ENCODE data around the gene CLN6. TPM values are rescaled to one million over a fixed set of nuclear protein-coding genes. Genes with fewer than 3 reads are reported as not detected.

Gene CLN6
- total RNA-seq, 1 experiment from 2014 or later = 71.9 TPM

DNA sequence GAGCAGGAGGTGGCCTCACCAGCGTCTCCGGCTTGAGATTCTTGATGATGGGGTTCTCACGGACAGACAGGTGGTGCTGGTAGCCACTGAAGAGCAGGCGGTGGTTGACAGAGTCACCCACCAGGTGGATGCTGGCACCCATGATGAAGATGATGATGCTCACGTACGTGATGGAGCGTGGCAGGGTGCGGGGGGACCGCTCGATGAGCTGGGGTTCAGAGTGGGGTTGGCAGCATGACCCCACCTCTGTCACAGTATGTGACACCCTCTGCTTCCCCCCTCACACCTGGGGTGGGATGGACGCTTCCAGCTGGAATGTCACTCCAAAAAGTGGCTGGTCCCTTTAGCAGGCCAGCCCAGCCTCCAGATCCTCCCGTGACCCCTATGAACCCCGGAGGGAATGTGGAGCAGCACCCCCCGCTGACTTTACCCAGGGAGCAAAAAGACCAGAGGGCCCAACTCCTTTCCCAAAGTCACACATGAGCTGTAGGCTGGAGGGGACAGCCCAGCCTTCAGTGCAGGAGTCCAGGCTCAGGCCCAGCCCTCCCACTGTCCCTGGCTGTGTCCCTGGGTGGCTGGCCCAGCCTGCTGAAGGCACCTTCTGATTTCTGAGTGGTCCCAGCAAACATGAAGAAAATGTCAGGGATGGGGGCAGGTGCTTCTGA lies 17.7 kb downstream of the CLN6 start:
- no peaks in the 10 kb centered on the region for H3K27me3 ChIP-seq (ENCODE audit: insufficient read depth, low read length)
- H3K56ac ChIP-seq (ENCODE audit: insufficient read length, low read depth, low read length) = no peak overlapping the region
- H4K8ac ChIP-seq (replicated peaks; ENCODE audit: insufficient read length, low read depth, low read length) = no peak overlapping the region
- H4K5ac ChIP-seq (ENCODE audit: insufficient read length, low read depth, low read length) = no peak overlapping the region
- no peak overlapping the region for H2AK5ac ChIP-seq (ENCODE audit: insufficient read length, low read length)
- H3K79me1 ChIP-seq (ENCODE audit: insufficient read depth, low read depth, low read length, poor library complexity, severe bottlenecking) = peaks cover 11% of the 10 kb centered on the region
- no peak overlapping the region for H3K4me2 ChIP-seq (ENCODE audit: insufficient read depth, insufficient read length, low read length)
- no peak overlapping the region for H2AFZ ChIP-seq (ENCODE audit: low read length)
- H3K9ac ChIP-seq (ENCODE audit: extremely low read depth, insufficient read length, low read length) = no peak overlapping the region
- H3T11ph ChIP-seq (ENCODE audit: low read length) = no peak overlapping the region
- no peak overlapping the region for H3K23ac ChIP-seq (ENCODE audit: insufficient read length, low read depth, low read length)
- H3K4me1 Mint-ChIP-seq = peaks cover 7 to 21% of the 10 kb centered on the region in 2 experiments
- H3K4me3 Mint-ChIP-seq = no peak overlapping the region
- H3K18ac ChIP-seq (ENCODE audit: insufficient read length, low read depth, low read length) = no peak overlapping the region
- no peaks in the 10 kb centered on the region for H3K9me3 Mint-ChIP-seq
- TF ChIP-seq, protein P1, sequence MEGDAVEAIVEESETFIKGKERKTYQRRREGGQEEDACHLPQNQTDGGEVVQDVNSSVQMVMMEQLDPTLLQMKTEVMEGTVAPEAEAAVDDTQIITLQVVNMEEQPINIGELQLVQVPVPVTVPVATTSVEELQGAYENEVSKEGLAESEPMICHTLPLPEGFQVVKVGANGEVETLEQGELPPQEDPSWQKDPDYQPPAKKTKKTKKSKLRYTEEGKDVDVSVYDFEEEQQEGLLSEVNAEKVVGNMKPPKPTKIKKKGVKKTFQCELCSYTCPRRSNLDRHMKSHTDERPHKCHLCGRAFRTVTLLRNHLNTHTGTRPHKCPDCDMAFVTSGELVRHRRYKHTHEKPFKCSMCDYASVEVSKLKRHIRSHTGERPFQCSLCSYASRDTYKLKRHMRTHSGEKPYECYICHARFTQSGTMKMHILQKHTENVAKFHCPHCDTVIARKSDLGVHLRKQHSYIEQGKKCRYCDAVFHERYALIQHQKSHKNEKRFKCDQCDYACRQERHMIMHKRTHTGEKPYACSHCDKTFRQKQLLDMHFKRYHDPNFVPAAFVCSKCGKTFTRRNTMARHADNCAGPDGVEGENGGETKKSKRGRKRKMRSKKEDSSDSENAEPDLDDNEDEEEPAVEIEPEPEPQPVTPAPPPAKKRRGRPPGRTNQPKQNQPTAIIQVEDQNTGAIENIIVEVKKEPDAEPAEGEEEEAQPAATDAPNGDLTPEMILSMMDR (conservative IDR thresholded peaks at IDR 0.05) = no peak
- H4K91ac ChIP-seq (ENCODE audit: insufficient read length, low read depth, low read length) = no peak overlapping the region
- no peak overlapping the region for H2BK5ac ChIP-seq (ENCODE audit: insufficient read length, low read length)
- no peak overlapping the region; the same call in 1 of the 2 replicates for H3K14ac ChIP-seq (ENCODE audit: insufficient read depth, low read length)
- H2BK20ac ChIP-seq (ENCODE audit: low read depth, low read length, poor library complexity, severe bottlenecking) = no peak overlapping the region
- no peak overlapping the region for H3K27ac ChIP-seq (ENCODE audit: insufficient read length, low read depth, low read length)
- H3K27me3 Mint-ChIP-seq (ENCODE audit: low read depth) = no peaks in the 10 kb centered on the region; the same call in 1 of the 2 replicates
- H3K9me3 ChIP-seq (ENCODE audit: control insufficient read depth, low read depth, low read length) = no peaks in the 10 kb centered on the region
- H2BK15ac ChIP-seq (ENCODE audit: low read depth, low read length) = no peak overlapping the region
- H2BK120ac ChIP-seq (ENCODE audit: low read depth, low read length, poor library complexity, severe bottlenecking) = no peak overlapping the region
- H3K79me2 ChIP-seq (ENCODE audit: insufficient read depth, low read length) = no peaks in the 10 kb centered on the region; the same call in 1 of the 2 replicates
- WGBS (ENCODE audit: extremely low coverage, insufficient read length, low lambda C conversion rate) = no CpG with 5 or more reads among the region's 14 CpGs
- no peak overlapping the region for H3K4ac ChIP-seq (ENCODE audit: low read depth, low read length)
- H3K4me1 ChIP-seq (ENCODE audit: insufficient read depth, low read length) = peaks cover 1% of the 10 kb centered on the region; the same call in 1 of the 2 replicates
- peaks cover 4 to 25% (median 17%) of the 10 kb centered on the region in 3 experiments; a peak in 6 of 7 replicates for H3K36me3 Mint-ChIP-seq (ENCODE audit: insufficient read depth in 1 of 3, low read depth in 3 of 3)
- H3K23me2 ChIP-seq (ENCODE audit: insufficient read length, low read depth, low read length, poor library complexity, severe bottlenecking) = no peaks in the 10 kb centered on the region
- no peak for DNase-seq
- peak overlapping the region in 2 of 3 experiments; percentile 58 to 73; a peak in 2 of 7 replicates for H3K27ac Mint-ChIP-seq
- no peak overlapping the region for H2BK12ac ChIP-seq (ENCODE audit: insufficient read length, low read depth, low read length)
- peaks cover 2% of the 10 kb centered on the region for H4K20me1 ChIP-seq (ENCODE audit: control insufficient read depth, insufficient read depth, insufficient read length)

Measured in H9 (cell line).